OCI-LY7 (cell line): ENCODE measurements around the gene TFG. TPM values are rescaled to one million over a fixed set of nuclear protein-coding genes. Genes with fewer than 3 reads are reported as not detected.

Experiments
- BruUV-seq: library from RNA; stranded (reverse); fragments of 400-500 nt; replicated peaks from 2 replicates; lab custom pipeline; 2021; lab: Mats Ljungman, UMichigan
- CTCF ChIA-PET: fragments of 300-600 bp; sonication (Branson Sonifier 250); formaldehyde crosslinking; loops from one replicate; lab custom pipeline; 2022; ENCODE audit warnings: antibody characterized with exemption; ENCODE audit not compliant: unreplicated experiment; lab: Charles Lee
- POLR2A ChIA-PET: fragments of 300-600 bp; sonication (Branson Sonifier 250); formaldehyde crosslinking; loops from one replicate; lab custom pipeline; 2022; ENCODE audit warnings: antibody characterized with exemption; lab: Charles Lee
- DNase-seq: peaks from one replicate; pipeline ENCODE4 v3.0.0-alpha.2; 2015; ENCODE audit warnings: low spot score
- H2AFZ ChIP-seq: fragments of 200-600 bp; sonication (generic), shearing (Covaris generic); 2 replicates; pipeline ENCODE4 v1.6.1; 2014; ENCODE audit warnings: mild to moderate bottlenecking, antibody characterized with exemption, low read length, moderate library complexity
- H3K27ac ChIP-seq: fragments of 200-600 bp; sonication (generic); 2 replicates; pipeline ENCODE4 v1.5.1; 2014; ENCODE audit warnings: mixed run types, low read depth, mild to moderate bottlenecking, moderate library complexity, low read length, inconsistent platforms; ENCODE audit not compliant: poor library complexity, severe bottlenecking
- H3K36me3 ChIP-seq: fragments of 200-600 bp; sonication (generic); 2 replicates; pipeline ENCODE4 v1.6.1; 2014; ENCODE audit warnings: mild to moderate bottlenecking, antibody characterized with exemption, low read length, moderate library complexity, mixed read lengths; ENCODE audit not compliant: insufficient read depth
- H3K4me1 ChIP-seq: fragments of 200-600 bp; sonication (generic); 2 replicates; pipeline ENCODE4 v1.5.1; 2014; ENCODE audit warnings: mild to moderate bottlenecking, low read length; ENCODE audit not compliant: insufficient read depth, poor library complexity, severe bottlenecking
- H3K4me2 ChIP-seq: fragments of 200-600 bp; sonication (generic); 2 replicates; pipeline ENCODE4 v1.6.1; 2014; ENCODE audit warnings: mild to moderate bottlenecking, low read length
- H3K4me3 ChIP-seq: fragments of 200-600 bp; sonication (generic); 2 replicates; pipeline ENCODE4 v1.5.1; 2014; ENCODE audit warnings: mild to moderate bottlenecking, low read depth, low read length; ENCODE audit not compliant: poor library complexity, severe bottlenecking
- H3K79me2 ChIP-seq: fragments of 200-600 bp; sonication (generic); 2 replicates; pipeline ENCODE4 v1.6.1; 2016; ENCODE audit warnings: low read depth, mild to moderate bottlenecking, low read length, moderate library complexity, mixed read lengths; ENCODE audit not compliant: insufficient read depth
- H3K9me2 ChIP-seq: fragments of 200-600 bp; sonication (generic); 2 replicates; pipeline ENCODE4 v1.6.1; 2016; ENCODE audit warnings: mild to moderate bottlenecking, low read length, mixed read lengths; ENCODE audit not compliant: insufficient read depth
- H3K9me3 ChIP-seq: fragments of 200-600 bp; sonication (generic); 2 replicates; pipeline ENCODE4 v1.6.1; 2014; ENCODE audit warnings: mild to moderate bottlenecking, mixed run types, low read length, mixed read lengths
- H4K20me1 ChIP-seq: fragments of 200-600 bp; sonication (generic); 2 replicates; pipeline ENCODE4 v1.6.1; 2014; ENCODE audit warnings: mild to moderate bottlenecking, antibody characterized with exemption, low read length, moderate library complexity, mixed read lengths; ENCODE audit not compliant: insufficient read depth
- EZH2phosphoT487 ChIP-seq: fragments of 200-600 bp; sonication (generic); IDR thresholded peaks from 2 replicates; pipeline ENCODE4 v1.6.1; 2018; ENCODE audit warnings: low read depth, borderline replicate concordance, mild to moderate bottlenecking, mixed run types, antibody characterized with exemption, low read length, moderate library complexity, mixed read lengths
- intact Hi-C: fragments of 100-400 bp; cut with micrococcal nuclease; formaldehyde crosslinking; loops from one replicate; pipeline ENCODE4 v1.10.0; 2022; ENCODE audit not compliant: unreplicated experiment
- total RNA-seq, 2 experiments: library from RNA; depleted of rRNA in 1 of 2; stranded (reverse); fragments of >200 nt in 1 of 2; shearing (Covaris generic) in 1 of 2; gene quantifications; 2 replicates each; pipeline ENCODE4 v1.2.3, GENCODE V29; 2014 to 2022
- TF ChIP-seq, protein P1 (sequence below): fragments of 200-600 bp; sonication (generic); conservative IDR thresholded peaks from 2 replicates; pipeline ENCODE4 v1.5.1; 2014; ENCODE audit warnings: mild to moderate bottlenecking, antibody characterized with exemption, low read length, moderate library complexity, mixed read lengths

The TFG gene
- total RNA-seq, 2 experiments from 2014 or later, result 29.4 to 61.1 TPM

DNA sequence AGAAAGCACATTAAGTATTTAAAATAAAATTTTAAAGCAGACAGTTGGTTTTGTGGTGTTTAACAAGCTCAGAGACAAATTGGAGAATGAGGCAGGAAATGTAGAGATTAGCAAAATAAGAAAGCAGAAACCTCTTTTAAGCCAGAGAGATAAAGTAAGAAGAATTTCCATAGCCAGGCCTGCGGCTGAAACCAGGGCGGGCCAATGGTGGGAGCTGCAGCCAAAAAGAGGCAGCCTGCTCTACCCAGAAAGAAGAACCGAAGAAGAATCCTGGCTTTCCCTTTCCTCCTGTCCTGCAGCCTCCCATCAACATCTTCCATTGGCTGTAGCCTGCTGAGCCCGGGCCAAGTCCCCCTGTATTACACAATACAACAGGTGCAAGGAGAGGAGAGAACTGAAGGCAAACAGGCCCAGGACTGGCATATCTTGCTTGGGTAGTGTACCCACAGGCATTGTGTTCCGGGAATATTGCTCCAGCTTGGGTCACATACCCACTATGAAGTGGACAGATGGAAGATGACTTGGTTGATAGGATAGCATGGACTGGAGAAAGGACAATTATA, 11.5 kb upstream of the TFG start:
- H2AFZ ChIP-seq, result no peak overlapping the region
- H3K36me3 ChIP-seq, result no peaks in the 10 kb centered on the region
- CTCF ChIA-PET, result no interaction called here
- no peak overlapping the region for H3K27ac ChIP-seq
- H4K20me1 ChIP-seq, result no peaks in the 10 kb centered on the region
- H3K4me2 ChIP-seq, result no peak overlapping the region
- TF ChIP-seq EZH2phosphoT487, result no peak
- TF ChIP-seq, protein P1, sequence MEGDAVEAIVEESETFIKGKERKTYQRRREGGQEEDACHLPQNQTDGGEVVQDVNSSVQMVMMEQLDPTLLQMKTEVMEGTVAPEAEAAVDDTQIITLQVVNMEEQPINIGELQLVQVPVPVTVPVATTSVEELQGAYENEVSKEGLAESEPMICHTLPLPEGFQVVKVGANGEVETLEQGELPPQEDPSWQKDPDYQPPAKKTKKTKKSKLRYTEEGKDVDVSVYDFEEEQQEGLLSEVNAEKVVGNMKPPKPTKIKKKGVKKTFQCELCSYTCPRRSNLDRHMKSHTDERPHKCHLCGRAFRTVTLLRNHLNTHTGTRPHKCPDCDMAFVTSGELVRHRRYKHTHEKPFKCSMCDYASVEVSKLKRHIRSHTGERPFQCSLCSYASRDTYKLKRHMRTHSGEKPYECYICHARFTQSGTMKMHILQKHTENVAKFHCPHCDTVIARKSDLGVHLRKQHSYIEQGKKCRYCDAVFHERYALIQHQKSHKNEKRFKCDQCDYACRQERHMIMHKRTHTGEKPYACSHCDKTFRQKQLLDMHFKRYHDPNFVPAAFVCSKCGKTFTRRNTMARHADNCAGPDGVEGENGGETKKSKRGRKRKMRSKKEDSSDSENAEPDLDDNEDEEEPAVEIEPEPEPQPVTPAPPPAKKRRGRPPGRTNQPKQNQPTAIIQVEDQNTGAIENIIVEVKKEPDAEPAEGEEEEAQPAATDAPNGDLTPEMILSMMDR, result no peak
- H3K4me3 ChIP-seq, result no peak overlapping the region
- POLR2A ChIA-PET, result no interaction called here
- DNase-seq, result no peak
- intact Hi-C loops, result no loop called here
- H3K4me1 ChIP-seq, result no peaks in the 10 kb centered on the region
- H3K79me2 ChIP-seq, result no peaks in the 10 kb centered on the region
- H3K9me3 ChIP-seq, result no peaks in the 10 kb centered on the region
- no peaks in the 10 kb centered on the region for H3K9me2 ChIP-seq
- no TSS peak for BruUV-seq

DNA sequence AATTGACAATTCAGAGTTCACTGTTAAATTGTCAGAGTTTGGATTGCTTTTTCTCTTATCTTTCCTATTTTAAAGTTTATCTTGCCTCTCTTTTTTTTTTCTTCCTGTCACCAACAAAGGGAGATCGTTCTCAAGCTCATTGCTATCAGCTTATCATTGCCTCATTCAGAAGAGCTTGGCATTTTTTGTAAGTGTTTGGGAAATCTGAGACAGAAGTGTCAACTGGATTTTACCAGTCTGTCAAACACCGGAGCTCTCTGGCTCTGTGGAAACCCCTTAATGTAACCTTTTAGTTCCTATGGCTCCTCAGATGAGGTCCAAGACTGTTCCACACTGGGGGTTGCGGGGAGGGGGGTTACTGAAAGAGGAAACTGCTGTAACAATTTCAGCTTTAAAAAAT, 10.6 kb upstream of the TFG start:
- Histone ChIP-seq H2AFZ (no peak overlapping the region), H3K79me2 (no peaks in the 10 kb centered on the region), H3K36me3 (no peaks in the 10 kb centered on the region), H4K20me1 (no peaks in the 10 kb centered on the region), H3K9me3 (no peaks in the 10 kb centered on the region), H3K27ac (no peak overlapping the region), H3K9me2 (no peaks in the 10 kb centered on the region), H3K4me3 (no peak overlapping the region), H3K4me1 (no peaks in the 10 kb centered on the region), H3K4me2 (no peak overlapping the region)
- no peak for DNase-seq
- no TSS peak for BruUV-seq
- intact Hi-C loops, result no loop called here
- ChIA-PET POLR2A (interaction anchor here (0.6 to 1.2 kb wide), 4 partner anchors 9 to 1328 kb away, joined by 3 read pairs; no protein-coding TSS in a partner anchor), CTCF (no interaction called here)
- no peak for TF ChIP-seq EZH2phosphoT487
- TF ChIP-seq, protein P1, result no peak

DNA sequence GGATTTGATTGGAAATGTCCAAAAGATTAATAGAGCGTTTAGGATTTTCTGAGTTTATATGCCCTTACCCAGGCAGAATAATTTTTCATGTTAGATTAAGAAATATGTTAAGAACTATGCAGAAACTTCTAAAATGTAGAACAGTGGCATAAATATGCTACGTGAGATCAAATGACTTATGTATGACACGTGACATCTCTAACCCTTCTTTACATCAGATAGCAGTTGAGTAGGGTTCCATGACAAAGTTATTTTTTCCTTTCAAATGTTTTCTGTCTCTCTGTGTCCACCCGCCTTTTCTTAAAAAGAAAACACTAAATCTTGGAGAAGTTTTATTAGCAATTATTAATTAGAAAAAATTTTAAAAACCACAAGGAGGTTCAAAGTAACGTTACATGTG, 8.6 kb upstream of the TFG start:
- DNase-seq, result no peak
- POLR2A ChIA-PET, result interaction anchor here (0.7 kb wide), 1 partner anchor 1746 kb away, joined by 5 read pairs; no protein-coding TSS in a partner anchor
- CTCF ChIA-PET, result no interaction called here
- Histone ChIP-seq H3K4me3 (no peak overlapping the region), H2AFZ (no peak overlapping the region), H4K20me1 (no peaks in the 10 kb centered on the region), H3K4me1 (no peaks in the 10 kb centered on the region), H3K9me2 (no peaks in the 10 kb centered on the region), H3K27ac (no peak overlapping the region), H3K79me2 (no peaks in the 10 kb centered on the region), H3K9me3 (no peaks in the 10 kb centered on the region), H3K36me3 (no peaks in the 10 kb centered on the region), H3K4me2 (no peak overlapping the region)
- intact Hi-C loops, result loop anchor here (10.0 kb wide), 1 partner anchor 366 kb away; the partner anchor contains the start of gene NIT2
- no peak for TF ChIP-seq EZH2phosphoT487
- TF ChIP-seq, protein P1, result no peak
- BruUV-seq, result no TSS peak
